ENCODE measurements around the gene PFKL.

Gene PFKL

GRCh38 chr21:44314561-44314960 is 14.7 kb downstream of the PFKL start:
- DNase-seq = no peak

GRCh38 chr21:44315691-44316203 is 15.9 kb downstream of the PFKL start:
- no peak for DNase-seq

GRCh38 chr21:44316277-44316900 is 16.5 kb downstream of the PFKL start:
- no peak for DNase-seq

GRCh38 chr21:44317241-44317782 is 17.5 kb downstream of the PFKL start:
- DNase-seq = no peak

- no peak for DNase-seq
Measured at GRCh38 chr21:44317871-44318270, 18.0 kb downstream of the PFKL start.

- DNase-seq = no peak
Measured at GRCh38 chr21:44318489-44319285, 18.8 kb downstream of the PFKL start.

- DNase-seq = no peak
Measured at GRCh38 chr21:44319407-44320065, 19.7 kb downstream of the PFKL start.

- DNase-seq = no peak
Measured at GRCh38 chr21:44320847-44321246, 21.0 kb downstream of the PFKL start.

- no peak for DNase-seq
Measured at GRCh38 chr21:44321846-44322450, 22.1 kb downstream of the PFKL start.

GRCh38 chr21:44322621-44323325 is 22.9 kb downstream of the PFKL start:
- no peak for DNase-seq

GRCh38 chr21:44323591-44323990 is 23.7 kb downstream of the PFKL start:
- no peak for DNase-seq

- no peak for DNase-seq
Measured at GRCh38 chr21:44324106-44324853, 24.4 kb downstream of the PFKL start.

GRCh38 chr21:44324854-44325107 is 24.9 kb downstream of the PFKL start:
- DNase-seq = no peak

- no peak for DNase-seq
Measured at GRCh38 chr21:44325386-44326271, 25.8 kb downstream of the PFKL start.

- DNase-seq = no peak
Measured at GRCh38 chr21:44326272-44326647, 26.4 kb downstream of the PFKL start.

GRCh38 chr21:44326716-44327602 is 27.1 kb downstream of the PFKL start:
- no peak for DNase-seq

- no peak for DNase-seq
Measured at GRCh38 chr21:44327603-44327974, 27.7 kb downstream of the PFKL start.

- no peak for DNase-seq
Measured at GRCh38 chr21:44328242-44328895, 28.5 kb downstream of the PFKL start.

Measured in stimulated activated CD4-positive, alpha-beta T cell treated with anti-CD3 and anti-CD28 coated beads, Interleukin-4, amount 100 ng/mL, for 4 hours (primary cell).